Fibroblast of mammary gland (primary cell): Measurements from ENCODE around the gene RASA3.

ENCODE experiments used
- DNase-seq: peaks from one replicate; pipeline ENCODE4 v3.0.0-alpha.2; 2010; ENCODE audit warnings: low read depth
- H3K4me3 ChIP-seq: 2 replicates; pipeline ENCODE4 v1.5.1; 2011; ENCODE audit warnings: low read depth, mild to moderate bottlenecking, low read length, moderate library complexity; ENCODE audit not compliant: control insufficient read depth
- TF ChIP-seq, protein P1 (sequence below): conservative IDR thresholded peaks from 2 replicates; pipeline ENCODE4 v1.5.1; 2011; ENCODE audit warnings: low read depth, low read length, inconsistent platforms; ENCODE audit not compliant: control insufficient read depth, insufficient read depth

Gene RASA3

DNA sequence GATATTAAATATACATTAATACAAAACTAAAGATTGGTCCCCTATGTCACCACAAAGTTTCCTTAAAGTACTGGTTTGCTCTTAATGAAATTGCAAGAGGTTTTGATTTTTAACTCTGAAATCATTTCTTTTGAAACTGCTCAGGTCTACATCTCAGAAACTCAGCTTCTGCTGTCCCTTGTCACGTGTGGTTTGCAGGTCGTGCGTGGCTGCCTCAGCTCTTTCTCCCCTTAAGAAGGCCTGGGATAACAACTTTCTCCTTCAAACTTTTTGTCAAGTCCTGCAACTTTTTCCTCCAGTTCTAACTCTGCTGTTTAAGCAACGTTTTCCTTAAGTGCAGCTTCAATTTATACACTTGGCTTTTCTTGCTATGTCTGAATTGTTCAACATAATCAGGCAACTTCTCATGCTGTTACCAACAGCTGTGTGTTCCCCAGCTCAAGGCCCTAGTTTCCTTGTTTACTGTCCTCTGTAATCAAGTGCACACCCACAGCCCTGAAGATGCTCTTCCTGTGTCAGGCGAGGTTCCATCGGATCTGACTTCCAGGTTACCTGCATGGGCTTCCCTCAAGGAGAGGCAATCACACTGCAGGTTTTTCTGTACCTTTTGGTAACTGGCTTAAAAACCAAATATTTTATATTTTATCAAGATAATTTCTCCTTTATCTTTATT lies 172.0 kb downstream of the RASA3 start:
- no peak overlapping the region for H3K4me3 ChIP-seq
- DNase-seq, result no peak
- TF ChIP-seq, protein P1, sequence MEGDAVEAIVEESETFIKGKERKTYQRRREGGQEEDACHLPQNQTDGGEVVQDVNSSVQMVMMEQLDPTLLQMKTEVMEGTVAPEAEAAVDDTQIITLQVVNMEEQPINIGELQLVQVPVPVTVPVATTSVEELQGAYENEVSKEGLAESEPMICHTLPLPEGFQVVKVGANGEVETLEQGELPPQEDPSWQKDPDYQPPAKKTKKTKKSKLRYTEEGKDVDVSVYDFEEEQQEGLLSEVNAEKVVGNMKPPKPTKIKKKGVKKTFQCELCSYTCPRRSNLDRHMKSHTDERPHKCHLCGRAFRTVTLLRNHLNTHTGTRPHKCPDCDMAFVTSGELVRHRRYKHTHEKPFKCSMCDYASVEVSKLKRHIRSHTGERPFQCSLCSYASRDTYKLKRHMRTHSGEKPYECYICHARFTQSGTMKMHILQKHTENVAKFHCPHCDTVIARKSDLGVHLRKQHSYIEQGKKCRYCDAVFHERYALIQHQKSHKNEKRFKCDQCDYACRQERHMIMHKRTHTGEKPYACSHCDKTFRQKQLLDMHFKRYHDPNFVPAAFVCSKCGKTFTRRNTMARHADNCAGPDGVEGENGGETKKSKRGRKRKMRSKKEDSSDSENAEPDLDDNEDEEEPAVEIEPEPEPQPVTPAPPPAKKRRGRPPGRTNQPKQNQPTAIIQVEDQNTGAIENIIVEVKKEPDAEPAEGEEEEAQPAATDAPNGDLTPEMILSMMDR, result no peak

DNA sequence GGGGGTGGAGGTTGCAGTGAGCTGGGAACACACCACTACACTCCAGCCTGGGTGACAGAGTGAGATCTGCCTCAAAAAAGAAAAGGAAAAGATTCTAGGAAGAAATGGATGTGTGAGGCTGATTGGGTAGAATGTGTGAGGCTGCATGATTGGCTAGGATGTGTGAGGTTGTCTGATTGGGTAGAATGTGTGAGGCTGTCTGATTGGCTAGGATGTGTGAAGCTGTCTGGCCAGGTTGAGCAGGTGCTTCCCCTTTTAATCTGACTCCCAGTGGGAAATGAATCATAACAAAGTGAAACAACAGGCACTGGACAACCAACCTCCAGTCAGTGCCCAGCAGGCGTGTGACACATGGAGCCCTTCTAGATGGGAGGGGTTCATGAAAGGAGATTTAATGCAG lies 173.2 kb downstream of the RASA3 start:
- DNase-seq, result peak; percentile 23

DNA sequence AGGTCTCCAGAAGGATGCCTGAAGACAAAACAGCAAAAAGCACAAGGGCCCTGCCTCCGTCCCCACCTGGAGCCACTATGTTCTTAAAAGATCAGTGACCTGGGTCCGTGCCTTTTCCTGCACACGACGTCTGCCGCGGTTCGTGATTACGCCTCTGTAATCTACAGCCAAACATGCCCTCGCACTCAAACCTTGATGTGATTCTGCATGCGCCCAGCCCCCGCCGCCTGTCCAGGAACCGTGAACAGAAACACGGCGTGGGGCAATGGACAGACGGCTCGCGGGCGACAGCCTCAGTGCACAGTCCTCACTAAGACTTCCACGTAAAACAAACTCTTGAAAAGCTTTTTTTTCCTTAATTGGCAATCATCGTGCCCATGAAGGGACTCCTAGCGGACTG lies 174.1 kb downstream of the RASA3 start:
- DNase-seq, result no peak
- no peak overlapping the region for H3K4me3 ChIP-seq
- TF ChIP-seq, protein P1, result no peak

More for the DNA sequence above, 173.2 kb downstream of the RASA3 start:
- no peak overlapping the region for H3K4me3 ChIP-seq
- TF ChIP-seq, protein P1, result no peak

DNA sequence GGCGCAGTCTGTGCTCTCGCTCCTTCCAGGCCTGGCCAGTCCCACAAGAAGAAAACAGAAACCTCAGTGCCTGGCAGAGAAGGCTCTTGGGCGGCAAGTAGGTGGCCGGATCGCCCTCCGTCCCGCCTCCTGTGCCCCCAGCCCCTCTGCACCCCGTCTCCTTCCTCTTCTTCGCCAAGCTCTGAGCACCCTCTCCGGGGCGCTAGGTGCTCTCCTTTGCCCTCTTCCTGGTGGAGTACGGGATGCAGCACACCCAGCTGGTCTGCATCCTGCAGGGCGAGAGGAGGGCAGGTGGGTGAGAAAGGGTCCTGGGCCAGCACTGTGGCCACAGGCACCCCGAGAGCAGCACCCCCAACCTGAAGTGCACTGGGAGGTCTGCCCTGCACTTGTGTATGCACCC lies 175.9 kb downstream of the RASA3 start:
- TF ChIP-seq, protein P1, result no peak
- DNase-seq, result no peak
- no peak overlapping the region for H3K4me3 ChIP-seq

DNA sequence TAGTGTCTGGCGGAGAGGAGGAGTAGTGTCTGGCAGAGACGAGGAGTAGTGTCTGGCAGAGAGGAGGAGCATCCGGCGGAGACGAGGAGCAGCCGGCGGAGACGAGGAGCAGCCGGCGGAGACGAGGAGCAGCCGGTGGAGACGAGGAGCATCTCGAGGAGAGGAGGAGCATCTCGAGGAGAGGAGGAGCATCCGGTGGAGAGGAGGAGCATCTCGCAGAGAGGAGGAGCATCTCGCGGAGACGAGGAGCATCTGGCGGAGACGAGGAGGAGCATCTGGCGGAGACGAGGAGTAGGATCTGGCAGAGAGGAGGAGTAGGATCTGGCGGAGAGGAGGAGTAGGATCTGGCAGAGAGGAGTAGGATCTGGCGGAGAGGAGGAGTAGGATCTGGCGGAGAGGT lies 176.7 kb downstream of the RASA3 start:
- no peak overlapping the region for H3K4me3 ChIP-seq
- no peak for DNase-seq

DNA sequence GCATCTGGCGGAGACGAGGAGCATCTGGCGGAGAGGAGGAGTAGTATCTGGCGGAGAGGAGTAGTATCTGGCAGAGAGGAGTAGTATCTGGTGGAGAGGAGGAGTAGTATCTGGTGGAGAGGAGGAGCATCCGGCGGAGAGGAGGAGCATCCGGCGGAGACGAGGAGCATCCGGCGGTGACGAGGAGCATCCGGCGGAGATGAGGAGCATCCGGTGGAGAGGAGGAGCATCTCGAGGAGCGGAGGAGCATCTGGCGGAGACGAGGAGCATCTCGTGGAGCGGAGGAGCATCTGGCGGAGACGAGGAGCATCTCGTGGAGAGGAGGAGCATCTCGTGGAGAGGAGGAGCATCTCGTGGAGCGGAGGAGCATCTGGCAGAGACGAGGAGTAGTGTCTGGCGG lies 177.2 kb downstream of the RASA3 start:
- no peak for DNase-seq
- TF ChIP-seq, protein P1, result no peak
- H3K4me3 ChIP-seq, result no peak overlapping the region

More for the DNA sequence above, 176.7 kb downstream of the RASA3 start:
- TF ChIP-seq, protein P1, result no peak

DNA sequence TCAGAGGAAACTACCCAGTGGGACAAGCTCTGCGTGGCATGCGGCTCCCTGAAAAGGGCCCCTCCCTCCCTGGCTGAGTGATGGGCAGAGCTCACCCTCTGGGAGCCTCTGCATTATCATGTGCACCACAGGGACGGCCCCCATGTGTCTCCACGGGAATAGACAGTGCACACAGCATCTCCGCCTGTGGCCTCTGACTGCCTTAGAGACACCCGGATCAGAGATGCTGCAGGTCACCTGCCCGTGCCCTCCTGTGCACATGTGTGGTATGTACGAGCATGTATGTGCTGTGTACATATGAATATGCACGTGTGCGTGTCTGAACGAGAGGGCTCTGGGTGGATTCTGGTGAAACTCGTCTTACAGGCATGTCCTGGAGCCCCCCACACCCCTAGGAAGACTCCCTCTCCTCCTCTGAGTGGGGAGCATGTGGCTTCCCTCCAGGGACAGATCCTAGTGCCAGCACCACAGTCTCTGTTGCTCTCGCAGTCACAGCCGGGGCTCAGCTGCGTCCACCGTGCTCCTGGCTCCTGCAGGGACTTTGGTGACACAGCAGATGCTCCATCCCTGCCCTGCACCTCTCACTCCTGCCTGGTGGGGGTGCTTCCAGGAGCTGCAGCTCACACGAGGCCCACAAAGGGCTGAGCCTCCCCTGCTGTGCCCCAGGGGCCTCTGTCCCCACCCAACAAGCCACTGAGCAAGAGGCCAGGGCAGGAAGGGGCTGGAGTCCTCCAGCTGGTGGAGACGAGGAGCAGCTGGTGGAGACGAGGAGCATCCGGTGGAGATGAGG lies 178.2 kb downstream of the RASA3 start:
- H3K4me3 ChIP-seq, result no peak overlapping the region
- DNase-seq, result no peak
- TF ChIP-seq, protein P1, result no peak
